K562 (cell line): Measurements from ENCODE around the gene CCNY. TPM values are rescaled to one million over a fixed set of nuclear protein-coding genes. Genes with fewer than 3 reads are reported as not detected.
A peak's percentile ranks its signal among the peaks of the same experiment; 100 is the strongest.

ENCODE experiments used
- ATAC-seq: fragments of 200-7000 bp; cut with Tn5 transposase; 3 replicates; pipeline ENCODE4 v1.9.1; 2020; ENCODE audit warnings: moderate library complexity
- BruUV-seq: library from RNA; stranded (reverse); fragments of 400-500 nt; replicated peaks from 2 replicates; lab custom pipeline; 2021; lab: Mats Ljungman, UMichigan
- CTCF ChIA-PET: fragments of 300-600 bp; formaldehyde crosslinking; extraction: SDS; loops from one replicate; lab custom pipeline; 2021; ENCODE audit warnings: low intra/inter-chr PET ratio; lab: Yijun Ruan, JAX
- POLR2A ChIA-PET: fragments of 300-600, 350-650 bp; sonication (Branson Sonifier 250); formaldehyde crosslinking; extraction: SDS; loops from one replicate; lab custom pipeline; 2021; ENCODE audit warnings: antibody characterized with exemption, inconsistent platforms; lab: Yijun Ruan, JAX
- DNase-seq, 4 experiments: peaks; one replicate each; pipeline versions ENCODE4 v3.0.0 to v3.0.0-alpha.2; 2011 to 2018; ENCODE audit warnings: low spot score in 3 of 4, mixed read lengths in 3 of 4; ENCODE audit errors: extremely low read depth in 1 of 4
- FAIRE-seq: peaks from 2 replicates; lab custom pipeline; 2011; peaks lifted over from hg19 to GRCh38; lab: Jason Lieb, UNC
- H2AFZ ChIP-seq: 2 replicates; pipeline ENCODE4 v1.6.0; 2011; ENCODE audit warnings: low read depth, low read length, control low read depth, inconsistent platforms
- H3K27ac ChIP-seq: fragments of 200-600 bp; 3 replicates; pipeline ENCODE4 v1.8.0; 2011; ENCODE audit warnings: low read depth, mild to moderate bottlenecking, control low read depth, inconsistent platforms, low read length, moderate library complexity, mixed read lengths; ENCODE audit errors: extremely low read depth
- H3K27me3 ChIP-seq, 2 experiments: fragments of 300-600 bp in 1 of 2; 2 replicates in 1 of 2; 3 replicates in 1 of 2; pipeline versions ENCODE4 v1.6.0 to v1.8.0; 2011; ENCODE audit warnings: inconsistent platforms in 2 of 2, low read length in 2 of 2, mild to moderate bottlenecking in 1 of 2, mixed read lengths in 1 of 2, moderate library complexity in 1 of 2; ENCODE audit not compliant: control insufficient read depth in 2 of 2, insufficient read depth in 2 of 2
- H3K36me3 ChIP-seq: fragments of 300-600 bp; 3 replicates; pipeline ENCODE4 v1.8.0; 2011; ENCODE audit warnings: mild to moderate bottlenecking, low read length, inconsistent platforms; ENCODE audit not compliant: control insufficient read depth, insufficient read depth
- H3K4me1 ChIP-seq, 2 experiments: fragments of 200-600 bp in 1 of 2; replicated peaks in 1 of 2; 2 replicates in 1 of 2; 3 replicates in 1 of 2; pipeline versions ENCODE4 v1.5.1 to v1.8.0; 2011; ENCODE audit warnings: inconsistent platforms in 2 of 2, low read length in 2 of 2, mild to moderate bottlenecking in 1 of 2, mixed read lengths in 1 of 2, moderate library complexity in 1 of 2; ENCODE audit not compliant: control insufficient read depth in 2 of 2, insufficient read depth in 2 of 2
- H3K4me2 ChIP-seq: 2 replicates; pipeline ENCODE4 v1.6.1; 2011; ENCODE audit warnings: low read length, control low read depth, inconsistent platforms, mixed read lengths; ENCODE audit not compliant: insufficient read depth
- H3K4me3 ChIP-seq: fragments of 200-600 bp; sonication (generic), shearing (Covaris generic); 2 replicates; pipeline ENCODE4 v1.5.1; 2016; ENCODE audit warnings: control low read depth, inconsistent platforms
- H3K79me2 ChIP-seq: fragments of 200-600 bp; 3 replicates; pipeline ENCODE4 v1.8.0; 2011; ENCODE audit warnings: low read length, inconsistent platforms; ENCODE audit not compliant: control insufficient read depth, insufficient read depth
- H3K9ac ChIP-seq, 2 experiments: 2 replicates each; pipeline versions ENCODE4 v1.6.0 to v1.6.1; 2011; ENCODE audit warnings: low read depth in 2 of 2, low read length in 2 of 2, control low read depth in 1 of 2, inconsistent platforms in 1 of 2, mild to moderate bottlenecking in 1 of 2, mixed read lengths in 1 of 2; ENCODE audit not compliant: insufficient read depth in 1 of 2
- H3K9me1 ChIP-seq: one replicate; pipeline ENCODE4 v1.6.0; 2011; ENCODE audit warnings: inconsistent platforms, mild to moderate bottlenecking, low read length, moderate library complexity; ENCODE audit not compliant: control insufficient read depth, insufficient read depth
- H3K9me3 ChIP-seq: replicated peaks from 2 replicates; pipeline ENCODE4 v1.5.1; 2011; ENCODE audit warnings: low read depth, low read length, inconsistent platforms; ENCODE audit not compliant: control insufficient read depth, insufficient read depth
- H4K20me1 ChIP-seq: replicated peaks from 2 replicates; pipeline ENCODE4 v1.6.1; 2011; ENCODE audit warnings: low read length, inconsistent platforms, mixed read lengths; ENCODE audit not compliant: control insufficient read depth, insufficient read depth
- BCL6 ChIP-seq: fragments of 250-450 bp; sonication (Bioruptor Pico); IDR thresholded peaks from 2 replicates; pipeline ENCODE4 v1.4.0; 2020
- BHLHE40 ChIP-seq: IDR thresholded peaks from 2 replicates; pipeline ENCODE4 v1.6.1; 2011; ENCODE audit warnings: low read length, improper control_type of control experiment
- CUX1 ChIP-seq: fragments of 200-800 bp; sonication (Bioruptor generic); IDR thresholded peaks from 2 replicates; pipeline ENCODE4 v1.6.1; 2016; ENCODE audit warnings: missing genetic modification characterization, missing compliant biosample characterization
- SMARCE1 ChIP-seq: fragments of 450-650 bp; IDR thresholded peaks from 2 replicates; pipeline ENCODE4 v1.7.1; 2016; ENCODE audit warnings: mild to moderate bottlenecking
- ZNF639 ChIP-seq, 2 experiments: fragments of 200-800 bp in 1 of 2; sonication (Bioruptor generic) in 1 of 2; sonication (generic) in 1 of 2; formaldehyde crosslinking in 1 of 2; IDR thresholded peaks in 1 of 2; conservative IDR thresholded peaks in 1 of 2; 2 replicates each; pipeline versions ENCODE4 v1.5.0 to v1.6.1; 2016 to 2020; ENCODE audit warnings: missing compliant biosample characterization in 1 of 2, missing genetic modification characterization in 1 of 2, missing genetic modification reagents in 1 of 2
- WGBS: fragments of 100-300 bp; shearing (Covaris generic); methylation state at CpG from one replicate; pipeline ENCODE4 v1.1.6; 2016; ENCODE audit warnings: low coverage, mixed read lengths; ENCODE audit not compliant: insufficient coverage; ENCODE audit errors: missing lambda C conversion rate; 5-methylcytosine and 5-hydroxymethylcytosine counted together
- in situ Hi-C: fragments of 300-500 bp; cut with MboI; formaldehyde crosslinking; loops from 4 replicates; pipeline ENCODE4 v1.15.0; 2018; ENCODE audit warnings: inconsistent platforms, mixed read lengths
- intact Hi-C: fragments of 100-400 bp; cut with micrococcal nuclease; formaldehyde crosslinking; loops from 2 replicates; pipeline ENCODE4 v1.14.2; 2022
- polyA plus RNA-seq, 8 experiments: library from polyadenylated mRNA; depleted of rRNA in 4 of 8; stranded (reverse) in 5 of 8; unstranded in 3 of 8; fragments of >200 nt; fragmentation: Nextera tagmentation in 2 of 8; fragmentation: Illumina TruSeq in 1 of 8; extraction: Ambion mirVana in 2 of 8; extraction: Trizol in 1 of 8; gene quantifications; 2 replicates each; pipeline versions ENCODE4 v1.2.1 to v1.2.3, GENCODE V29; 2011 to 2014; ENCODE audit warnings: inconsistent platforms in 1 of 8, missing spikeins in 1 of 8
- total RNA-seq, 7 experiments: library from RNA; depleted of rRNA in 6 of 7; stranded (reverse); fragments of >200 nt in 6 of 7; fragmentation: Illumina TruSeq in 2 of 7; extraction: Trizol in 2 of 7; gene quantifications; 2 replicates each; pipeline versions ENCODE4 v1.2.1 to v1.2.3, GENCODE V29; 2011 to 2021; ENCODE audit warnings: low replicate concordance in 1 of 7

Gene CCNY
- total and polyA plus RNA-seq, 9 of the 15 experiments (the other 6 are each of a cell fraction or from before 2014, with no cell fraction given) = 8.4 to 109 (median 38.6) TPM

GRCh38 chr10:35449944-35450343 is 113.6 kb downstream of the CCNY start:
- no peak overlapping the region for H3K27ac ChIP-seq
- no TSS peak for BruUV-seq
- TF ChIP-seq BCL6 (CRISPR knock-in tag) (no peak), BHLHE40 (peak; percentile 47)
- TF ChIP-seq, all 486 proteins: peak for 1
- FAIRE-seq = no peak
- Histone ChIP-seq H3K4me3 (no peak overlapping the region), H3K4me1 (peaks cover 36 to 68% of the 10 kb centered on the region in 2 experiments), H3K4me2 (no peak overlapping the region; the same call in 1 of the 2 replicates), H3K27me3 (no peaks in the 10 kb centered on the region), H3K9ac (peak overlapping the region in 1 of 2 experiments; percentile 10; a peak in 1 of 4 replicates), H3K79me2 (peaks cover 98% of the 10 kb centered on the region), H3K9me1 (peaks cover 6% of the 10 kb centered on the region), H2AFZ (no peak overlapping the region), H3K9me3 (no peaks in the 10 kb centered on the region), H4K20me1 (peaks cover 35% of the 10 kb centered on the region), H3K36me3 (no peaks in the 10 kb centered on the region; the same call in 2 of the 3 replicates)
- POLR2A ChIA-PET = interaction anchor here (0.6 to 1.5 kb wide), 5 partner anchors 9 to 435 kb away, joined by 3 to 11 read pairs (median 3); no protein-coding TSS in a partner anchor
- in situ Hi-C loops (no loop called here), intact Hi-C loops (loop anchor here (5.0 kb wide), 2 partner anchors 38 to 58 kb away; no protein-coding TSS in a partner anchor)
- 76% methylated on average over 5 of the region's 5 CpGs for WGBS
- CTCF ChIA-PET = no interaction called here
- ATAC-seq = no peak
- DNase-seq = no peak

- no peak overlapping the region for H2AFZ ChIP-seq
- intact Hi-C loops = loop anchor here (5.0 kb wide), 1 partner anchor 59 kb away; no protein-coding TSS in a partner anchor
- peak overlapping the region; percentile 43 to 86 for H3K9ac ChIP-seq
- POLR2A ChIA-PET = interaction anchor here (1.5 kb wide), 1 partner anchor 10 kb away, joined by 11 read pairs; no protein-coding TSS in a partner anchor
- peaks cover 6% of the 10 kb centered on the region for H3K9me1 ChIP-seq
- no peak overlapping the region for H3K4me3 ChIP-seq
- peaks cover 35% of the 10 kb centered on the region for H4K20me1 ChIP-seq
- H3K9me3 ChIP-seq = no peaks in the 10 kb centered on the region
- in situ Hi-C loops = no loop called here
- H3K4me2 ChIP-seq = peak overlapping the region; percentile 54; the same call in 1 of the 2 replicates
- no peaks in the 10 kb centered on the region for H3K27me3 ChIP-seq
- H3K4me1 ChIP-seq = peaks cover 36 to 63% of the 10 kb centered on the region in 2 experiments
- H3K79me2 ChIP-seq = peaks cover 97% of the 10 kb centered on the region
- CTCF ChIA-PET = no interaction called here
- WGBS = 49% methylated on average over 7 of the region's 8 CpGs
- peak in 2 of 4 experiments; percentile 43 to 48 for DNase-seq
- FAIRE-seq = peak; percentile 75
- H3K36me3 ChIP-seq = no peaks in the 10 kb centered on the region; the same call in 2 of the 3 replicates
- H3K27ac ChIP-seq = peak overlapping the region; percentile 65
- peak; percentile 61 for ATAC-seq
- BruUV-seq = no TSS peak
- TF ChIP-seq CUX1 (CRISPR knock-in tag) (no peak), SMARCE1 (peak; percentile 37; the same call in 1 of the 2 replicates), ZNF639 (CRISPR knock-in tag; conservative IDR thresholded peaks at IDR 0.05 in 1 of 2, IDR thresholded peaks at IDR 0.05 in 1 of 2) (0 out of 4 replicates have a peak, but pooled peaks of 1 of the 2 experiments have one; percentile 33)
Observed at GRCh38 chr10:35451151-35452016, 115.1 kb downstream of the CCNY start.
